Panc1 (cell line): Measurements from ENCODE around the gene ATP11A.

ENCODE experiments used
- CTCF ChIP-seq: fragments of 450-650 bp; IDR thresholded peaks from 2 replicates; pipeline ENCODE4 v1.5.1; 2017; ENCODE audit warnings: mild to moderate bottlenecking
- POLR2AphosphoS5 ChIP-seq: IDR thresholded peaks from 2 replicates; pipeline ENCODE4 v1.6.1; 2012; ENCODE audit warnings: mild to moderate bottlenecking, low read depth, low read length, moderate library complexity
- TCF7L2 ChIP-seq: IDR thresholded peaks from 2 replicates; pipeline ENCODE4 v1.6.1; 2011; ENCODE audit warnings: mild to moderate bottlenecking, low read depth, low read length, inconsistent platforms

- TF ChIP-seq CTCF: no peak
- TF ChIP-seq TCF7L2: no peak
- TF ChIP-seq POLR2AphosphoS5: peak; percentile 63; the same call in 1 of the 2 replicates
Observed at GRCh38 chr13:112885782-112886268, 196.0 kb downstream of the ATP11A start.
